Adrenal gland (tissue), 12 donors: ENCODE data around the gene LEFTY1. TPM values are rescaled to one million over a fixed set of nuclear protein-coding genes. Genes with fewer than 3 reads are reported as not detected.

ENCODE experiments used
- DNase-seq, 7 donors: peaks; one replicate each; pipeline ENCODE4 v3.0.0-alpha.2; 2019 to 2020
- H3K27ac ChIP-seq, 5 donors: fragments of 200-600 bp; sonication (generic) in 4 of 5; 1 replicate in 3 of 5; 2 replicates in 2 of 5; pipeline versions ENCODE4 v1.5.1 to v1.8.0; 2016 to 2020; ENCODE audit warnings: mild to moderate bottlenecking in 1 of 5
- H3K27me3 ChIP-seq: fragments of 200-600 bp; 2 replicates; pipeline ENCODE4 v1.8.0; 2021
- H3K36me3 ChIP-seq, 2 donors: fragments of 200-600 bp; replicated peaks in 1 of 2; 1 replicate in 1 of 2; 2 replicates in 1 of 2; pipeline versions ENCODE4 v1.5.1 to v1.8.0; 2018 to 2022
- H3K4me1 ChIP-seq, 2 donors: fragments of 200-600 bp; replicated peaks in 1 of 2; 1 replicate in 1 of 2; 2 replicates in 1 of 2; pipeline versions ENCODE4 v1.5.1 to v1.8.0; 2018 to 2021
- H3K4me3 ChIP-seq, 4 donors: fragments of 200-600 bp; sonication (generic) in 3 of 4; one replicate each; pipeline ENCODE4 v1.5.1; 2016 to 2018
- H3K9me3 ChIP-seq, 3 donors: fragments of 200-600 bp; sonication (generic) in 1 of 3; replicated peaks in 1 of 3; 1 replicate in 2 of 3; 2 replicates in 1 of 3; pipeline versions ENCODE4 v1.5.1 to v1.8.0; 2016 to 2021
- CTCF ChIP-seq, 6 experiments: fragments of 450-650 bp in 4 of 6; fragments of 200-600 bp in 2 of 6; sonication (generic) in 1 of 6; IDR thresholded peaks; 1 replicate in 5 of 6; 2 replicates in 1 of 6; pipeline versions ENCODE4 v1.5.1 to v1.8.0; 2016 to 2021; ENCODE audit warnings: antibody characterized with exemption in 6 of 6, mild to moderate bottlenecking in 2 of 6, moderate library complexity in 1 of 6
- POLR2A ChIP-seq, 2 donors: fragments of 450-650 bp; IDR thresholded peaks; one replicate each; pipeline ENCODE4 v1.6.1; 2017; ENCODE audit warnings: antibody characterized with exemption in 2 of 2, mild to moderate bottlenecking in 2 of 2, moderate library complexity in 1 of 2
- WGBS, 4 donors: extraction: QIAGEN DNeasy Blood & Tissue Kit in 2 of 4; methylation state at CpG; one replicate each; pipeline versions ENCODE4 v1.1.5 to v1.1.7; 2013 to 2017; 5-methylcytosine and 5-hydroxymethylcytosine counted together
- intact Hi-C, 2 donors: fragments of 100-400 bp; cut with DNase I; formaldehyde crosslinking; loops; one replicate each; pipeline versions ENCODE4 v1.14.1 to v1.15.0; 2022 to 2023
- polyA plus RNA-seq, 3 donors: library from polyadenylated mRNA; stranded (reverse); fragments of 200-250 nt in 2 of 3; fragments of 350-450 nt in 1 of 3; fragmentation: Illumina TruSeq in 1 of 3; extraction: RNeasy Lipid Tissue Mini Kit (QIAGEN cat#74804) in 1 of 3; gene quantifications; one replicate each; pipeline ENCODE4 v1.2.3, GENCODE V29; 2013 to 2014
- total RNA-seq, 9 donors: library from RNA; depleted of rRNA in 4 of 9; stranded (reverse); fragments of >200 nt in 4 of 9; fragments of 120-200 nt in 1 of 9; fragmentation: NEBNext Ultra II Directional in 1 of 9; extraction: Animal tissue kit (Norgen Biotek cat#: 25700) in 1 of 9; gene quantifications; one replicate each; pipeline versions ENCODE4 v1.1.0 to v1.2.4, GENCODE V29; 2013 to 2023
- donor health status: healthy with polysubstance abuse.
- donor health status: Bipolar disorder and iron deficiency.
- donor health status: DM: yes; HTN: yes; CAD: no.
- donor health status: DM: no; HTN: no; CAD: no.
- donor health status: DM: no; HTN: no; CAD: no.
- donor health status: DM: yes; HTN: yes; CAD: no.

Gene LEFTY1
- total and polyA plus RNA-seq, 12 donors: 0.15 to 1.5 (median 0.55) TPM; not detected in 5

- intact Hi-C loops: no loop called here
Measured at GRCh38 chr1:225886159-225887029, 2.6 kb downstream of the LEFTY1 start.

GRCh38 chr1:225885336-225885735, 3.6 kb downstream of the LEFTY1 start:
- H3K4me3 ChIP-seq: no peak overlapping the region
- H3K27ac ChIP-seq: no peak overlapping the region
- H3K36me3 ChIP-seq: no peaks in the 10 kb centered on the region
- peaks cover 12 to 16% of the 10 kb centered on the region in 2 donors for H3K4me1 ChIP-seq
- no peak for DNase-seq
- no peak for TF ChIP-seq CTCF (IDR thresholded peaks at IDR 0.05)
- TF ChIP-seq POLR2A (IDR thresholded peaks at IDR 0.05): no peak
- WGBS, 4 donors: 84 to 93% (median 87%) methylated on average over 6 of the region's 6 CpGs
- no peaks in the 10 kb centered on the region for H3K27me3 ChIP-seq
- no peaks in the 10 kb centered on the region for H3K9me3 ChIP-seq
- intact Hi-C loops: no loop called here

More at GRCh38 chr1:225886159-225887029, 2.6 kb downstream of the LEFTY1 start:
- 90 to 97% (median 93%) methylated on average over 8 to 19 of the region's 19 CpGs for WGBS, 4 donors
- TF ChIP-seq CTCF (IDR thresholded peaks at IDR 0.05): no peak
- TF ChIP-seq POLR2A (IDR thresholded peaks at IDR 0.05): no peak
- peaks cover 1 to 6% of the 10 kb centered on the region in 2 donors for H3K4me1 ChIP-seq
- H3K27me3 ChIP-seq: no peaks in the 10 kb centered on the region
- H3K27ac ChIP-seq: no peak overlapping the region
- H3K4me3 ChIP-seq: no peak overlapping the region
- H3K9me3 ChIP-seq: no peaks in the 10 kb centered on the region
- DNase-seq: no peak
- no peaks in the 10 kb centered on the region for H3K36me3 ChIP-seq

- intact Hi-C loops: no loop called here
- WGBS, 4 donors: 79 to 88% (median 85%) methylated on average over 10 to 11 of the region's 11 CpGs
- H3K4me3 ChIP-seq: no peak overlapping the region
Measured at GRCh38 chr1:225883616-225884265, 5.2 kb downstream of the LEFTY1 start.

More at GRCh38 chr1:225883616-225884265, 5.2 kb downstream of the LEFTY1 start:
- DNase-seq: no peak
- Histone ChIP-seq H3K27ac (no peak overlapping the region), H3K9me3 (no peaks in the 10 kb centered on the region), H3K4me1 (peaks cover 26 to 28% of the 10 kb centered on the region in 2 donors), H3K36me3 (no peaks in the 10 kb centered on the region), H3K27me3 (no peaks in the 10 kb centered on the region)
- TF ChIP-seq CTCF (IDR thresholded peaks at IDR 0.05) (no peak), POLR2A (IDR thresholded peaks at IDR 0.05) (no peak)
